ENCODE data around the gene BRD7.

The BRD7 gene

DNA sequence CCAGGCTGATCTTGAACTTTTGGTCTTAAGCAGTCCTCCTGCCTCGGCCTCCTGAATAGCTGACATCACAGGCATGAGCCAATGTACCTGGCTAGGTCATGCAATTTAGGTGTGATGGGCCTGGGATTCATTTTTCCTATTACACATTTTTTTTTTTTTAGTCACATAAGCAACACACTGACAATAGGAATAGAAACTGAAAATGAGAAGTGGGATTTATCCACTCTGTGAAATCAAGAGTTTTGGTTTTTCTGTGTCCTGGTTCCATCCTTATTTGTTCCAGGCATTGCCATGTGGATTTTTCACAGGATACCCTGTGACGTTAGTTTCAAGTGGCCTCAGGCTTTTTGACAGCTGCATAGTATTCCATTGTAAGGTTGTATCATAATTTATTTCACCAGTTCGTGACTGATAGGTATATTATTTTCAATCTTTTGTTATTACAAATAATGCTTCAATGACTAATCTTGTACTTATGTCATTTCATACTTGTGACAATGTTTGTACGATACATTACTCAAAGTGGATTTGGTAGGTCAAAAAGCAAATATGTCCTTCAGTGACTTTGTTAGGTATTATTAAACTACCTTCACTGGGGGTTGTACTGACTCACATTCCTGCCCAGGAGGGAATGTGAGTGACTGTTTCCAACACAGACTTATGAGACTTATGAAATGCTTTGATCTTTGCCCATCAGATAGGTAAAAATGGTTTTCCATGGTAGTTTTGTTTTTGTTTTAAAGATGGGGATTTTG, 91.8 kb downstream of the BRD7 start:
- Histone ChIP-seq H3K9me3 (replicated peaks; ENCODE audit: insufficient read depth, low read length) (no peaks in the 10 kb centered on the region), H3K4me1 (ENCODE audit: low read length) (peaks cover 50% of the 10 kb centered on the region), H3K9me2 (replicated peaks; ENCODE audit: insufficient read depth, low read length) (no peaks in the 10 kb centered on the region), H3K36me3 (replicated peaks; ENCODE audit: insufficient read depth, low read length) (no peaks in the 10 kb centered on the region), H3K27ac (ENCODE audit: low read length) (no peak overlapping the region), H3K27me3 (replicated peaks; ENCODE audit: insufficient read depth, low read length) (no peaks in the 10 kb centered on the region), H3K4me3 (ENCODE audit: low read length) (no peak overlapping the region), H3F3A (ENCODE audit: insufficient read depth, low read length) (peaks cover 30% of the 10 kb centered on the region), H3K9ac (ENCODE audit: low read length) (no peak overlapping the region), H3K79me2 (ENCODE audit: low read length) (peaks cover 79% of the 10 kb centered on the region), H2AFZ (ENCODE audit: low read length) (no peak overlapping the region), H4K20me1 (ENCODE audit: insufficient read depth, low read length) (no peaks in the 10 kb centered on the region), H3K4me2 (ENCODE audit: low read depth, low read length) (peak overlapping the region; percentile 100; the same call in 1 of the 2 replicates)
- TF ChIP-seq EZH2 (optimal IDR thresholded peaks at IDR 0.05; ENCODE audit: low read depth, low read length) (no peak), EZH2phosphoT487 (IDR thresholded peaks at IDR 0.05; ENCODE audit: low read length) (no peak)
- TF ChIP-seq, protein P1, sequence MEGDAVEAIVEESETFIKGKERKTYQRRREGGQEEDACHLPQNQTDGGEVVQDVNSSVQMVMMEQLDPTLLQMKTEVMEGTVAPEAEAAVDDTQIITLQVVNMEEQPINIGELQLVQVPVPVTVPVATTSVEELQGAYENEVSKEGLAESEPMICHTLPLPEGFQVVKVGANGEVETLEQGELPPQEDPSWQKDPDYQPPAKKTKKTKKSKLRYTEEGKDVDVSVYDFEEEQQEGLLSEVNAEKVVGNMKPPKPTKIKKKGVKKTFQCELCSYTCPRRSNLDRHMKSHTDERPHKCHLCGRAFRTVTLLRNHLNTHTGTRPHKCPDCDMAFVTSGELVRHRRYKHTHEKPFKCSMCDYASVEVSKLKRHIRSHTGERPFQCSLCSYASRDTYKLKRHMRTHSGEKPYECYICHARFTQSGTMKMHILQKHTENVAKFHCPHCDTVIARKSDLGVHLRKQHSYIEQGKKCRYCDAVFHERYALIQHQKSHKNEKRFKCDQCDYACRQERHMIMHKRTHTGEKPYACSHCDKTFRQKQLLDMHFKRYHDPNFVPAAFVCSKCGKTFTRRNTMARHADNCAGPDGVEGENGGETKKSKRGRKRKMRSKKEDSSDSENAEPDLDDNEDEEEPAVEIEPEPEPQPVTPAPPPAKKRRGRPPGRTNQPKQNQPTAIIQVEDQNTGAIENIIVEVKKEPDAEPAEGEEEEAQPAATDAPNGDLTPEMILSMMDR (IDR thresholded peaks at IDR 0.05; ENCODE audit: low read length), result no peak
- no peak for DNase-seq

DNA sequence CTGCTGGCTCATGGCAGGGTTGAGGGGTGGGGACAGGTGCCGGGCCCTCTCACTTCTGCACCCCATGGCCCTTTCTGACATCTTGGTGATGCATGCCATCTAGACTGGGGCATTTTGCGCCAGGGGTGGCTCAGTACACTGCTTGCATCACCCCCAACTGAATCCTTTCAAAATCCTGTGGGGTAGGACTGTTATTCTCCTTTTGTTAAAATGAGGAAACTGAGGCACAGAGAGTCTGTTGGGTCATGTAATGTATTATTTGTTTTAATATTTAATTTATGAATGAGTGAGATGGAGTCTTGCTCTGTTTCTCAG, 92.5 kb downstream of the BRD7 start:
- Histone ChIP-seq H3K4me1 (ENCODE audit: low read length) (peaks cover 45% of the 10 kb centered on the region), H3F3A (ENCODE audit: insufficient read depth, low read length) (peaks cover 23% of the 10 kb centered on the region), H3K27ac (ENCODE audit: low read length) (no peak overlapping the region; the same call in 1 of the 2 replicates), H3K79me2 (ENCODE audit: low read length) (peaks cover 75% of the 10 kb centered on the region), H3K36me3 (replicated peaks; ENCODE audit: insufficient read depth, low read length) (no peaks in the 10 kb centered on the region), H3K4me2 (ENCODE audit: low read depth, low read length) (peak overlapping the region; percentile 100; the same call in 1 of the 2 replicates), H3K9ac (ENCODE audit: low read length) (no peak overlapping the region; the same call in 1 of the 2 replicates), H4K20me1 (ENCODE audit: insufficient read depth, low read length) (no peaks in the 10 kb centered on the region), H2AFZ (ENCODE audit: low read length) (no peak overlapping the region), H3K4me3 (ENCODE audit: low read length) (no peak overlapping the region; the same call in 1 of the 2 replicates), H3K9me3 (replicated peaks; ENCODE audit: insufficient read depth, low read length) (no peaks in the 10 kb centered on the region), H3K9me2 (replicated peaks; ENCODE audit: insufficient read depth, low read length) (no peaks in the 10 kb centered on the region), H3K27me3 (replicated peaks; ENCODE audit: insufficient read depth, low read length) (no peaks in the 10 kb centered on the region)
- TF ChIP-seq, protein P1 (IDR thresholded peaks at IDR 0.05; ENCODE audit: low read length), result no peak
- TF ChIP-seq EZH2phosphoT487 (IDR thresholded peaks at IDR 0.05; ENCODE audit: low read length), result no peak
- TF ChIP-seq EZH2 (optimal IDR thresholded peaks at IDR 0.05; ENCODE audit: low read depth, low read length), result no peak
- no peak for DNase-seq

DNA sequence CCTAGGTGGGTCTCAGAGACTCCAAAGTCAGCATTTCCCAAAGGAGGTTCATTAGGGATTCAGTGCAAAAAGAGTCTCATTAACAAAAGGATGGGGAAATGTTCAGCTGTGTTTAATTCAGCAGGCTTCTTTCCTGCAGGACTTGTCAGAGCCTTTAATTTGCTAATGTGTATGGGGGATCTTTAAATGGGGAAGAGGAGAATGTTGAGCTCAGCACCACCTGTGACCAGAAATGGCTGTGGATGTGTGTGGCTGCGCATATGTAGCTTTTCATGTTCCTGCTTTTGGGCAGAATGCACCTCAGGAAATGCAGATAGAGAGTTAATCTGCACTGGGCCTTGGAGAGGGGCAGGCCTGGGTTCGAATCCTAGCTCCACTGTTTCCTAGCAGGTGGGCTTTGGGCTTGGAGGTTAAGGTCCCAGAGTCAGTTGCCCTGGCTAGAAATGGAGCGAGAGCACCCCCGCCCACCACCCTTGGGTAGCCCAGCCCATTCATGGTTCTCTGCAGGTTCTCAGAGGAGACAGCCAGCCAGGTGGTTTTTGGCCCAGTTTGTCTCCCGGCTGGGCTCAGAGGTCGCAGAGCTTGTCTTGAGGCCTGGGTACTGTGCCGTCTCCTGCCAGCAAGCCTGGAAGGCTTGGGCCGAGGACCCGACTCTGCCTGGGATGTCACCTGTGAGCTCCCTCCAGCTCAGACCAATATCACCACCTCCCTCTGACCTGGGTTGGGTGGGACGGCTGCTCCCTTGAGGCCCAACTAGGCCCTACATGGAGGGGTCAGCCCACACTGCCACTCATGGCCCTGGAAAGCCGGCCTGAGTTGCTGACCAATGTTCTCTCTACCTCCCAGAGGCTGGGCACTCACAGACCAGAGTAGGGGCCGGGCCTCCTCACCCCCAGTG, 93.1 kb downstream of the BRD7 start:
- Histone ChIP-seq H3K9ac (ENCODE audit: low read length) (peak overlapping the region; percentile 97), H3K27ac (ENCODE audit: low read length) (peak overlapping the region; percentile 87), H3K36me3 (replicated peaks; ENCODE audit: insufficient read depth, low read length) (no peaks in the 10 kb centered on the region), H3K4me2 (ENCODE audit: low read depth, low read length) (peak overlapping the region; percentile 100), H3K9me2 (replicated peaks; ENCODE audit: insufficient read depth, low read length) (no peaks in the 10 kb centered on the region), H2AFZ (ENCODE audit: low read length) (no peak overlapping the region), H3K79me2 (ENCODE audit: low read length) (peaks cover 69% of the 10 kb centered on the region), H3K4me1 (ENCODE audit: low read length) (peaks cover 39% of the 10 kb centered on the region), H3F3A (ENCODE audit: insufficient read depth, low read length) (peaks cover 20% of the 10 kb centered on the region), H4K20me1 (ENCODE audit: insufficient read depth, low read length) (no peaks in the 10 kb centered on the region), H3K9me3 (replicated peaks; ENCODE audit: insufficient read depth, low read length) (no peaks in the 10 kb centered on the region), H3K27me3 (replicated peaks; ENCODE audit: insufficient read depth, low read length) (no peaks in the 10 kb centered on the region), H3K4me3 (ENCODE audit: low read length) (peak overlapping the region; percentile 97)
- DNase-seq, result peak; percentile 24
- TF ChIP-seq EZH2 (optimal IDR thresholded peaks at IDR 0.05; ENCODE audit: low read depth, low read length), result no peak
- TF ChIP-seq, protein P1 (IDR thresholded peaks at IDR 0.05; ENCODE audit: low read length), result no peak
- no peak for TF ChIP-seq EZH2phosphoT487 (IDR thresholded peaks at IDR 0.05; ENCODE audit: low read length)

All from MM.1S (cell line).